GM21423 (cell line): Measurements from ENCODE around the gene FHOD3.

Experiments
- ATAC-seq: cut with Tn5 transposase; IDR thresholded peaks from one replicate; pipeline ENCODE4 v1.9.1; 2021; ENCODE audit warnings: mild to moderate bottlenecking, moderate library complexity; ENCODE audit not compliant: unreplicated experiment

The FHOD3 gene

GRCh38 chr18:36403896-36404820 lies 106.6 kb downstream of the FHOD3 start:
- no peak for ATAC-seq

GRCh38 chr18:36405611-36406010 lies 108.1 kb downstream of the FHOD3 start:
- ATAC-seq: no peak

GRCh38 chr18:36406805-36407204 lies 109.3 kb downstream of the FHOD3 start:
- no peak for ATAC-seq

- ATAC-seq: no peak
These were observed 111.1 kb downstream of the FHOD3 start for GRCh38 chr18:36408606-36409005.

GRCh38 chr18:36409779-36410178 lies 112.3 kb downstream of the FHOD3 start:
- ATAC-seq: no peak

- no peak for ATAC-seq
These were observed 112.8 kb downstream of the FHOD3 start for GRCh38 chr18:36410346-36410745.

GRCh38 chr18:36411745-36412168 lies 114.2 kb downstream of the FHOD3 start:
- no peak for ATAC-seq

- ATAC-seq: no peak
These were observed 115.3 kb downstream of the FHOD3 start for GRCh38 chr18:36412778-36413177.

GRCh38 chr18:36415171-36415570 lies 117.7 kb downstream of the FHOD3 start:
- ATAC-seq: no peak

- no peak for ATAC-seq
These were observed 118.1 kb downstream of the FHOD3 start for GRCh38 chr18:36415625-36416024.

GRCh38 chr18:36419188-36419899 lies 121.8 kb downstream of the FHOD3 start:
- ATAC-seq: no peak

- ATAC-seq: no peak
These were observed 122.5 kb downstream of the FHOD3 start for GRCh38 chr18:36419900-36420531.

GRCh38 chr18:36420826-36421225 lies 123.3 kb downstream of the FHOD3 start:
- no peak for ATAC-seq

- ATAC-seq: no peak
These were observed 127.2 kb downstream of the FHOD3 start for GRCh38 chr18:36424741-36425142.

- ATAC-seq: no peak
These were observed 129.9 kb downstream of the FHOD3 start for GRCh38 chr18:36427369-36427768.

GRCh38 chr18:36427831-36428230 lies 130.3 kb downstream of the FHOD3 start:
- ATAC-seq: no peak

- ATAC-seq: no peak
These were observed 131.0 kb downstream of the FHOD3 start for GRCh38 chr18:36428431-36429029.

GRCh38 chr18:36432880-36433555 lies 135.5 kb downstream of the FHOD3 start:
- ATAC-seq: no peak

- no peak for ATAC-seq
These were observed 138.9 kb downstream of the FHOD3 start for GRCh38 chr18:36436387-36436786.

GRCh38 chr18:36440614-36441013 lies 143.1 kb downstream of the FHOD3 start:
- ATAC-seq: no peak
